ENCODE data around the gene ACVR1B. TPM values are rescaled to one million over a fixed set of nuclear protein-coding genes. Genes with fewer than 3 reads are reported as not detected.

The ACVR1B gene
- total and polyA plus RNA-seq, 2 experiments from 2014 or later, result 2.4 to 7.5 TPM

DNA sequence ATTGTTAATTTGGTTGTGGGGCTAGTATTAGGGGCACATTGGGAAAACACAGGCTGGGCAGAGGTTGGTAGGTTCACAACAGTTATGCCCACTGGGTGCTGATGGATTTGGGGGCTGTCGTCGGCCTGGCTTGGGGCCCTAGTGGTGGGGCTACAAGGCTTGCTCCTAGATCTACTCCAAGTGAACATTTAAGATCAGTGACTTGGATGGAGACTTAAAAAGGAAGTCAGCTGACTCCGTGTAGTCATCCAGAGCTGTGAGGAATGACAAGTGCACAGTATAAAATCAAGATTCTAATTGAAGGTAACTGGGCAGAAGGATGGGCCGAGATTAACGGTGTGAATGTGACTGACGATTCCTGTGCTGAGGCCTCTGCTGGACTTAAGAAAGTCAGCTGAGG is 86.9 kb downstream of the ACVR1B start:
- H3K27ac Mint-ChIP-seq, result no peak overlapping the region
- H3K4me3 ChIP-seq, result peak overlapping the region; percentile 92
- H2AFZ ChIP-seq, result no peak overlapping the region
- no peaks in the 10 kb centered on the region for H3K9me3 Mint-ChIP-seq
- peaks cover 30% of the 10 kb centered on the region for H3K4me1 Mint-ChIP-seq
- H3K9me2 ChIP-seq (ENCODE audit: insufficient read depth), result no peaks in the 10 kb centered on the region
- H3K4me2 ChIP-seq, result peak overlapping the region; percentile 93; the same call in 1 of the 2 replicates
- TF ChIP-seq, protein P1, sequence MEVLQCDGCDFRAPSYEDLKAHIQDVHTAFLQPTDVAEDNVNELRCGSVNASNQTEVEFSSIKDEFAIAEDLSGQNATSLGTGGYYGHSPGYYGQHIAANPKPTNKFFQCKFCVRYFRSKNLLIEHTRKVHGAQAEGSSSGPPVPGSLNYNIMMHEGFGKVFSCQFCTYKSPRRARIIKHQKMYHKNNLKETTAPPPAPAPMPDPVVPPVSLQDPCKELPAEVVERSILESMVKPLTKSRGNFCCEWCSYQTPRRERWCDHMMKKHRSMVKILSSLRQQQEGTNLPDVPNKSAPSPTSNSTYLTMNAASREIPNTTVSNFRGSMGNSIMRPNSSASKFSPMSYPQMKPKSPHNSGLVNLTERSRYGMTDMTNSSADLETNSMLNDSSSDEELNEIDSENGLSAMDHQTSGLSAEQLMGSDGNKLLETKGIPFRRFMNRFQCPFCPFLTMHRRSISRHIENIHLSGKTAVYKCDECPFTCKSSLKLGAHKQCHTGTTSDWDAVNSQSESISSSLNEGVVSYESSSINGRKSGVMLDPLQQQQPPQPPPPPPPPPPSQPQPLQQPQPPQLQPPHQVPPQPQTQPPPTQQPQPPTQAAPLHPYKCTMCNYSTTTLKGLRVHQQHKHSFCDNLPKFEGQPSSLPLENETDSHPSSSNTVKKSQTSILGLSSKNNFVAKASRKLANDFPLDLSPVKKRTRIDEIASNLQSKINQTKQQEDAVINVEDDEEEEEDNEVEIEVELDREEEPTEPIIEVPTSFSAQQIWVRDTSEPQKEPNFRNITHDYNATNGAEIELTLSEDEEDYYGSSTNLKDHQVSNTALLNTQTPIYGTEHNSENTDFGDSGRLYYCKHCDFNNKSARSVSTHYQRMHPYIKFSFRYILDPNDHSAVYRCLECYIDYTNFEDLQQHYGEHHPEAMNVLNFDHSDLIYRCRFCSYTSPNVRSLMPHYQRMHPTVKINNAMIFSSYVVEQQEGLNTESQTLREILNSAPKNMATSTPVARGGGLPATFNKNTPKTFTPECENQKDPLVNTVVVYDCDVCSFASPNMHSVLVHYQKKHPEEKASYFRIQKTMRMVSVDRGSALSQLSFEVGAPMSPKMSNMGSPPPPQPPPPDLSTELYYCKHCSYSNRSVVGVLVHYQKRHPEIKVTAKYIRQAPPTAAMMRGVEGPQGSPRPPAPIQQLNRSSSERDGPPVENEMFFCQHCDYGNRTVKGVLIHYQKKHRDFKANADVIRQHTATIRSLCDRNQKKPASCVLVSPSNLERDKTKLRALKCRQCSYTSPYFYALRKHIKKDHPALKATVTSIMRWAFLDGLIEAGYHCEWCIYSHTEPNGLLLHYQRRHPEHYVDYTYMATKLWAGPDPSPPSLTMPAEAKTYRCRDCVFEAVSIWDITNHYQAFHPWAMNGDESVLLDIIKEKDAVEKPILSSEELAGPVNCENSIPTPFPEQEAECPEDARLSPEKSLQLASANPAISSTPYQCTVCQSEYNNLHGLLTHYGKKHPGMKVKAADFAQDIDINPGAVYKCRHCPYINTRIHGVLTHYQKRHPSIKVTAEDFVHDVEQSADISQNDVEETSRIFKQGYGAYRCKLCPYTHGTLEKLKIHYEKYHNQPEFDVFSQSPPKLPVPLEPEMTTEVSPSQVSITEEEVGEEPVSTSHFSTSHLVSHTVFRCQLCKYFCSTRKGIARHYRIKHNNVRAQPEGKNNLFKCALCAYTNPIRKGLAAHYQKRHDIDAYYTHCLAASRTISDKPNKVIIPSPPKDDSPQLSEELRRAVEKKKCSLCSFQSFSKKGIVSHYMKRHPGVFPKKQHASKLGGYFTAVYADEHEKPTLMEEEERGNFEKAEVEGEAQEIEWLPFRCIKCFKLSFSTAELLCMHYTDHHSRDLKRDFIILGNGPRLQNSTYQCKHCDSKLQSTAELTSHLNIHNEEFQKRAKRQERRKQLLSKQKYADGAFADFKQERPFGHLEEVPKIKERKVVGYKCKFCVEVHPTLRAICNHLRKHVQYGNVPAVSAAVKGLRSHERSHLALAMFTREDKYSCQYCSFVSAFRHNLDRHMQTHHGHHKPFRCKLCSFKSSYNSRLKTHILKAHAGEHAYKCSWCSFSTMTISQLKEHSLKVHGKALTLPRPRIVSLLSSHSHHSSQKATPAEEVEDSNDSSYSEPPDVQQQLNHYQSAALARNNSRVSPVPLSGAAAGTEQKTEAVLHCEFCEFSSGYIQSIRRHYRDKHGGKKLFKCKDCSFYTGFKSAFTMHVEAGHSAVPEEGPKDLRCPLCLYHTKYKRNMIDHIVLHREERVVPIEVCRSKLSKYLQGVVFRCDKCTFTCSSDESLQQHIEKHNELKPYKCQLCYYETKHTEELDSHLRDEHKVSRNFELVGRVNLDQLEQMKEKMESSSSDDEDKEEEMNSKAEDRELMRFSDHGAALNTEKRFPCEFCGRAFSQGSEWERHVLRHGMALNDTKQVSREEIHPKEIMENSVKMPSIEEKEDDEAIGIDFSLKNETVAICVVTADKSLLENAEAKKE (CRISPR knock-in tag; IDR thresholded peaks at IDR 0.05), result no peak
- TF ChIP-seq, protein P2, sequence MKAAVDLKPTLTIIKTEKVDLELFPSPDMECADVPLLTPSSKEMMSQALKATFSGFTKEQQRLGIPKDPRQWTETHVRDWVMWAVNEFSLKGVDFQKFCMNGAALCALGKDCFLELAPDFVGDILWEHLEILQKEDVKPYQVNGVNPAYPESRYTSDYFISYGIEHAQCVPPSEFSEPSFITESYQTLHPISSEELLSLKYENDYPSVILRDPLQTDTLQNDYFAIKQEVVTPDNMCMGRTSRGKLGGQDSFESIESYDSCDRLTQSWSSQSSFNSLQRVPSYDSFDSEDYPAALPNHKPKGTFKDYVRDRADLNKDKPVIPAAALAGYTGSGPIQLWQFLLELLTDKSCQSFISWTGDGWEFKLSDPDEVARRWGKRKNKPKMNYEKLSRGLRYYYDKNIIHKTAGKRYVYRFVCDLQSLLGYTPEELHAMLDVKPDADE (IDR thresholded peaks at IDR 0.05), result no peak
- TF ChIP-seq JUNB (IDR thresholded peaks at IDR 0.05; ENCODE audit: unreplicated experiment) (no peak), EZH2phosphoT487 (IDR thresholded peaks at IDR 0.05; ENCODE audit: unreplicated experiment) (no peak), STAT1 (IDR thresholded peaks at IDR 0.05; ENCODE audit: unreplicated experiment) (no peak), ZNF331 (CRISPR knock-in tag; IDR thresholded peaks at IDR 0.05; ENCODE audit: low read depth) (no peak)
- peaks cover 14% of the 10 kb centered on the region for H3F3A ChIP-seq (replicated peaks; ENCODE audit: low read depth)
- peaks cover 15% of the 10 kb centered on the region for H3K79me2 ChIP-seq (replicated peaks; ENCODE audit: insufficient read depth)
- H4K20me1 ChIP-seq (replicated peaks; ENCODE audit: insufficient read depth), result peaks cover 12% of the 10 kb centered on the region
- no peak overlapping the region for H3K27ac ChIP-seq (ENCODE audit: low read depth)
- no peak for ATAC-seq
- H3K36me3 ChIP-seq (ENCODE audit: insufficient read depth), result no peaks in the 10 kb centered on the region
- peaks cover 50% of the 10 kb centered on the region for H3K27me3 ChIP-seq (ENCODE audit: insufficient read depth)
- peaks cover 8% of the 10 kb centered on the region; the same call in 1 of the 3 replicates for H3K36me3 Mint-ChIP-seq (ENCODE audit: low read depth)
- peaks cover 37% of the 10 kb centered on the region for H3K27me3 Mint-ChIP-seq (ENCODE audit: insufficient read depth, low read depth, poor library complexity)
- peak overlapping the region; percentile 87 for H3K4me3 Mint-ChIP-seq
- DNase-seq (ENCODE audit: low spot score), result no peak
- H3K4me1 ChIP-seq (ENCODE audit: insufficient read depth), result peaks cover 10% of the 10 kb centered on the region

All from GM23338 (cell line).